ENCODE data around the gene KIAA1217.

GRCh38 chr10:24528946-24529345 lies 320.0 kb downstream of the KIAA1217 start:
- TF ChIP-seq CTCF (IDR thresholded peaks at IDR 0.05) = no peak
- TF ChIP-seq SP1 (CRISPR knock-in tag; conservative IDR thresholded peaks at IDR 0.05) = no peak
- no peak for TF ChIP-seq NFE2L1 (CRISPR knock-in tag; IDR thresholded peaks at IDR 0.05)
- TF ChIP-seq MXD4 (CRISPR knock-in tag; IDR thresholded peaks at IDR 0.05; ENCODE audit: borderline replicate concordance) = no peak
